ENCODE data around the gene SLC52A1.

SLC52A1 gene

DNA sequence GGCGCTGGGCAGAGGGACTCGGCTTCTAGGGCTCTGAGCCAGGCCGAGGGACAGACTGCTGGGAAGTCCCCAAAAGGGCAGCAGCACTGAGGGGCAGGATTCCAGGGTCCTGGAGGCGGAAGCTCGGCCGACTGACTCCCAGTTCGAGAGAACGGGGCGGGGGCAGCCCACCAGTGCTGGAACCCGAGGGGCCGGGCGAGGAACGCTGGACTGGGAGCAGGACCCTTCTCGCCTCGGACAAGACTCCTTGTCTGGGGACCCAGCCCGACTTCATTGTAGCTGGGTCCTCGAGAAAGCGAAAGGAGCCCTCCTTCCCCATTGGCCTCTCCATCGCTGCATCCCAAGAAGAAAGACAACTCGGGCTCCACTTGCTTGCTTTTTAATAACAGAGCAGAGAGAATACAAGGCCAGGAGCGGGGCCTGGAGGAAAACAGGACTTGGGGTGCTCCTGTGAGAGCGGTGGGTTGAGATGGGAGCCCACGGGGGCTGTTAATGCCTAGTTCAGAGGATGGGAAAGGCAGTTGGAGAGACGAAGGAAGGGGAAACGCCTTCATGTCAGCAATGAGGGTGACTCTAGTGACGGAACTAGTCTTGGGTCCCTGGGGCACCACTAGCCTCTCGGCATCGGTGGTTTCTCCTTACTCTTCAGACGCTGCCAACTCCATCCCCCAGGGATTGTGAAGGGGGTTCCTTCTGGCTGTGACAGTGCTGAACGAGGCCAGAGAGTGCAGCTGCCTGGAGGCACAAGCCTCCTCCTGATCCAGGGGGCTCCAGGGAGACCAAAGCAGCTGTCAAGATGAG lies 47.3 kb downstream of the SLC52A1 start:
- DNase-seq (ENCODE audit: low spot score), result no peak

DNA sequence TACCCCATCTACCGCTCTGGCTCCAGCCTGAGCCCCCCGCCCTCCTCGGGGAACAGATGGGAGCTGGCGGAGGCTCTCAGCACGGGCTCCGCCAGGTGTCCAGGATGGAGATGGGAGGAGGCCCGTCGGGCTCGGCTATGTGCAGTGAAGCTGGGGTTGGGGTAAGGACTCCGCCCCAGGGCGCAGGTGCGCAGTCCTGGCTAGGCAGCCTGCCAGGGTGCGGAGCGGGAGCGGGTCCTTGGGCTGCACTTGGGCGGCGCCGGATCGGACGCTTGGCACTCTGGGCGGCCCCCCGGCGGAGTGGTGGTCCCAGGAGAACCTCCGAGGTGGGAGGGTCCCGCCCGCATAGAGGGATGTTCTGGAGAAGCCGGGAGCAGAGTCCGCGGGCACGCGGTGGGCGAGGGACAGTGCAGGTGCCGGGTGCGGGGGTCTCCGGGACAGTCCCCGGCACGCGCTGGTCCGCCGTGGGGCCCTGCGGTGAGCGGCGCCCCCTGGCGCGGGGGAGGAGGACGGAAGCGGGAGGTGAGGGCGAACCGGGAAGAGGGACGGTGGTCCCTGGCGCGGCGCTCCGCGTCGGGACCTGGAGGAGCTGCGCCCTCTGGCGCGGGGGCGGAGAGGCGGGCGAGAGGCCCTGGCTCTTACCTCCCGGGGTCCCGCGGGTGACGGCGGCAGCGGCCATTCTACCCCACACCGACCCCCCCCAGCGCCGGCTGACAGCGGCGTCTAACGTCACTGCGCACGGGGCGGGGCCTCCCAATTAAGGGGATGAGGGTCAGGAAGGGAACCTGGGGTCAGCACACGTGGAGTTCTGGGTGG lies 48.1 kb downstream of the SLC52A1 start, which contains the start of gene CAMTA2:
TSS of gene CAMTA2 (minus strand) at position 725 of the 816 bp plus-strand sequence. CDS start 1,453 bp downstream, outside the sequence.
- peak; percentile 86 for DNase-seq (ENCODE audit: low spot score)

DNA sequence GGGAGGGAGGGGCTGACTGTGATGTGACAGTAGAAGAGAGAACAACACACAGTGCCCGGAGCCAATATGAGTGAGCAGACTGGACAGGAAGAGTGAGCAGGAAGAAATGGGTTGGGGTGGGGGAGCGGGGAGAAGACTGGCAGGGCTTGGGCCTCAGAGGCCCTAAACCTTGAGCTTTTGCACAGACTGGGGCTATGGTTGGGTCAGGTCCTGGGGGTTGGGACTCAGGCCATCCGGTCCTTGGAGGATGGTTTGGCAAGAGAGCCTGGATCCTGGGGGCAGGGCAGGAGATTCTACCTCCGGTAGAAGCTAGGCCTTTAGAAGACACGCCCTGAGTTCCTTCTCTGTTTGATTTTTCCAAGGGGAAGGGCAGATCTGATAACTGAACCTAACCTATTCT lies 48.8 kb downstream of the SLC52A1 start:
- no peak for DNase-seq (ENCODE audit: low spot score)
